Fibroblast of mammary gland (primary cell): Measurements from ENCODE around the gene DERL2.

Experiments
- DNase-seq: peaks from one replicate; pipeline ENCODE4 v3.0.0-alpha.2; 2010; ENCODE audit warnings: low read depth
- H3K4me3 ChIP-seq: 2 replicates; pipeline ENCODE4 v1.5.1; 2011; ENCODE audit warnings: low read depth, mild to moderate bottlenecking, low read length, moderate library complexity; ENCODE audit not compliant: control insufficient read depth
- CTCF ChIP-seq: conservative IDR thresholded peaks from 2 replicates; pipeline ENCODE4 v1.5.1; 2011; ENCODE audit warnings: low read depth, low read length, inconsistent platforms; ENCODE audit not compliant: control insufficient read depth, insufficient read depth

Gene DERL2

GRCh38 chr17:5513628-5514027 lies 27.6 kb upstream of the DERL2 start:
- no peak for TF ChIP-seq CTCF
- no peak for DNase-seq
- H3K4me3 ChIP-seq = no peak overlapping the region

DNA sequence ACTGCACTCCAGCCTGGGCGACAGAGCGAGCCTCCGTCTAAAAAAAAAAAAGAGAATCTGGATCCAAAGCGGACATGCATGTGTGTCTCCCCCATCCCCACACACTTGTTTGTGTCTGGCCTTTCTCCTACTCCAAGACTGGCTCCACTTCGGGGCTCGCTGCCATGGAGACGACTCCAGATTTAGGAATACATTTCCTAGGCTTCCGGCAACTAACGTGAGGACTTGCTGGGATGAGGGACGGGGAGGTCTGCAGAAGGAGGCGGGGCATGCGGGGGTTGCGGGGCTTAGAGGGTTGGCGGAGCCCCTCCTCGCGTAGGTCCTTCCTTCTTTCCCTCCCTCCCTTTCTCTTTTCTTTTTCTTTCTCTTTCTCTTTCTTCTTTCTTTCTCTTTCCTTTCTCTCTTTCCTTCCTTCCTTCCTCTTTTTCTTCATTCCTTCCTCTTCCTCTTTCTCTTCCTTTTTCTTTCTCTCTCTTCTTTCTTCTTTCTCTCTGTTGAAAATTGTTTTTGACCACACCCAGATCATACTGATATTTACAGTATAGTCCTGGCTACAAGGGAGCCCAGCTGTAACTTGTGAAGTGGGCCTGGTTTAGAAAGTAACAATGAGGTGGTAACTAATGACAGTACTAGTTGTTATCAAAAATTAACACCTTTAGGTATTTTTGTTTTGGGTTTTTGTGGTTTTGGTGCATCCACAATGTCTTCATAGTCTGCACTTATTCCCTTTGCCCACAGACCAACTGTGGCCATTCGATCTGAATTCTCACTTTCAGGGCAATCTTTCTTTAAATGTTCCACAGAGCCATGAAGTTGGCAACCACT lies 25.6 kb upstream of the DERL2 start:
- TF ChIP-seq CTCF = no peak
- DNase-seq = peak; percentile 55
- no peak overlapping the region for H3K4me3 ChIP-seq

DNA sequence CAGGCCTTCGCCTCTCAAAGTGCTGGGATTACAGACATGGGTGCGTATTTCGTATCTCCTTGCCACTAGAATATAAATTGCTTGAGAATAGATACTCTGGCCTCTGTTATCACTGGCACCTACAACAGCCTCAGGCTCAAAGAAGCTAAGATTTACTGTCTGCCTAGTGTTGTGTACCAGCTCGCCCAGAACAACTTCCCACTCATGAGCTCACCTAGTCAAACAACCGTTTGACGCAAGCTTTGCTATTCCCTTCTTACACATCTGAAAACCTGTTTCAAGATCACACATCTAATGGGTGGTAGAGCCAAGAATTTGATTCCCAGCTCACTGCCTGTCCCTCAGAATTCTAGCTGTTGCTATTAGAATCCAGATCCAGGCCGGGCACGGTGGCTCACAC lies 24.8 kb upstream of the DERL2 start:
- DNase-seq = no peak
- TF ChIP-seq CTCF = no peak
- no peak overlapping the region for H3K4me3 ChIP-seq

DNA sequence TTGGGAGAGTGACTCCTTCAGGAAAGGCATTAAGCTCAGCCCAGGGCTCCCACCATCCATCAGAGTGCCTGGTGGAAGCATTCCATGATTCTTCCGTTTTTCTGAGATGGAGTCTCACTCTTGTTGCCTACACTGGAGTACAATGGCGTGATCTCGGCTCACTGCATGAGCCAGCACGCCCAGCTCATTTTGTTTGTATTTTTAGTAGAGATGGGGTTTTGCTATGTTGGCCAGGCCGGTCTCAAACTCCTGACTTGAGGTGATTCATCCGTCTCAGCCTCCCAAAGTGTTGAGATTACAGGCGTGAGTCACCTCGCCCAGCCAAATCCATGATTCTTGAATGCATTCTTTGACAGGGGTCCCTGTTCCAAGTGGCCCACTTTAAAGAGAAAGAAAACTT lies 23.5 kb upstream of the DERL2 start:
- peak; percentile 50 for DNase-seq
- H3K4me3 ChIP-seq = no peak overlapping the region
- TF ChIP-seq CTCF = no peak

DNA sequence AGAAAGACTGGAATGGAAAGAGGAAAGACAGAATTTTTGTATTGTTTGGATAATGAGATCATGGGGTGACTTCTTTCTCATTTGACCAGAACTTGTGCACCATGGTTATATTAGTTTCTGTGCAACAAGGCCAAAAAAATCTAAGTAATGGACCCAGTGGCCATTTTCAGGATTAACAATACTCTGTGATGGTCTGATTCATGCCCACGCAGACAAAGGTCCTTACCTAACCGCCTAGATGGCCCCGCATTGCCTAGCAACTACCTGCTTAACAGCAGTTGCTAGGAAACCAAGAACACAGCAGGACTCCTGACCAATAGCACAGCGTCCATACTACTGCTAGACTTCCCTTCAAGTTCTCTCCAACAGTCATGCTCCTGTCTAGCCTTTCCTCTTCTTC lies 22.8 kb upstream of the DERL2 start:
- no peak for DNase-seq
- H3K4me3 ChIP-seq = no peak overlapping the region
- TF ChIP-seq CTCF = no peak

GRCh38 chr17:5506307-5506706 lies 20.3 kb upstream of the DERL2 start:
- no peak for TF ChIP-seq CTCF
- H3K4me3 ChIP-seq = no peak overlapping the region
- no peak for DNase-seq
